RWPE1 (cell line): ENCODE measurements around the gene CAMKK2.
"Not testable (repeated sequence)": the region's sequence is repeated elsewhere in the genome, so short reads cannot be mapped to it uniquely, and the experiment has no call there.

Experiments
- CTCF ChIA-PET: fragments of 350-600 bp; sonication (Branson Sonifier 250); formaldehyde crosslinking; extraction: SDS; loops from one replicate; lab custom pipeline; 2021; lab: Yijun Ruan, JAX
- POLR2A ChIA-PET: fragments of 400-600 bp; formaldehyde crosslinking; extraction: SDS; loops from one replicate; lab custom pipeline; 2020; ENCODE audit warnings: antibody characterized with exemption; ENCODE audit not compliant: low non-redundant PET; lab: Yijun Ruan, JAX
- DNase-seq: peaks from one replicate; pipeline ENCODE4 v3.0.0; 2012; ENCODE audit warnings: low spot score
- H3K27ac ChIP-seq: fragments of 450-650 bp; 2 replicates; pipeline ENCODE4 v1.5.1; 2017
- TF ChIP-seq, protein P1 (sequence below): fragments of 450-650 bp; conservative IDR thresholded peaks from 2 replicates; pipeline ENCODE4 v1.5.1; 2017; ENCODE audit warnings: low read depth, mild to moderate bottlenecking

CAMKK2 gene

DNA sequence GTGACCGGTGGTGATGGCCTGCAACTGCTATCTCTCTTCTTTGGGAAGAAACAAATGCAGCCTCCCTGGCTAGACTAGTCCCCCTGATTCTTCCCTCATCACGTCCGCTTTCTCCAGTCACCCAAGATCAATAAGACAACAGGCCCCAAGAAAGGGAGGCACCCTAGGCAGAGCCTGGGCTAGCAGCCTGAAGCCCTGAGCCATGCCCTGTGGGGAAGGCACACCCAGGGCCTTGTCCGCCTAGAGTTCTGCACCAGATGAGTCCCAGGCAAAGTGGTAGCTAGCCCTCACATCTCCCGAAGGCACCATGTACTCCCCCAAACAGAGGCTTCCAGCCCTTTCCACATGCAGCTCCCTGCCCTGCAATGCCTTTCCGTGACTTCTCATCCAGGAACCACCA is 35.1 kb downstream of the CAMKK2 start:
- CTCF ChIA-PET = no interaction called here
- no peak for DNase-seq
- POLR2A ChIA-PET = no interaction called here
- no peak overlapping the region for H3K27ac ChIP-seq
- TF ChIP-seq, protein P1, sequence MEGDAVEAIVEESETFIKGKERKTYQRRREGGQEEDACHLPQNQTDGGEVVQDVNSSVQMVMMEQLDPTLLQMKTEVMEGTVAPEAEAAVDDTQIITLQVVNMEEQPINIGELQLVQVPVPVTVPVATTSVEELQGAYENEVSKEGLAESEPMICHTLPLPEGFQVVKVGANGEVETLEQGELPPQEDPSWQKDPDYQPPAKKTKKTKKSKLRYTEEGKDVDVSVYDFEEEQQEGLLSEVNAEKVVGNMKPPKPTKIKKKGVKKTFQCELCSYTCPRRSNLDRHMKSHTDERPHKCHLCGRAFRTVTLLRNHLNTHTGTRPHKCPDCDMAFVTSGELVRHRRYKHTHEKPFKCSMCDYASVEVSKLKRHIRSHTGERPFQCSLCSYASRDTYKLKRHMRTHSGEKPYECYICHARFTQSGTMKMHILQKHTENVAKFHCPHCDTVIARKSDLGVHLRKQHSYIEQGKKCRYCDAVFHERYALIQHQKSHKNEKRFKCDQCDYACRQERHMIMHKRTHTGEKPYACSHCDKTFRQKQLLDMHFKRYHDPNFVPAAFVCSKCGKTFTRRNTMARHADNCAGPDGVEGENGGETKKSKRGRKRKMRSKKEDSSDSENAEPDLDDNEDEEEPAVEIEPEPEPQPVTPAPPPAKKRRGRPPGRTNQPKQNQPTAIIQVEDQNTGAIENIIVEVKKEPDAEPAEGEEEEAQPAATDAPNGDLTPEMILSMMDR = no peak

DNA sequence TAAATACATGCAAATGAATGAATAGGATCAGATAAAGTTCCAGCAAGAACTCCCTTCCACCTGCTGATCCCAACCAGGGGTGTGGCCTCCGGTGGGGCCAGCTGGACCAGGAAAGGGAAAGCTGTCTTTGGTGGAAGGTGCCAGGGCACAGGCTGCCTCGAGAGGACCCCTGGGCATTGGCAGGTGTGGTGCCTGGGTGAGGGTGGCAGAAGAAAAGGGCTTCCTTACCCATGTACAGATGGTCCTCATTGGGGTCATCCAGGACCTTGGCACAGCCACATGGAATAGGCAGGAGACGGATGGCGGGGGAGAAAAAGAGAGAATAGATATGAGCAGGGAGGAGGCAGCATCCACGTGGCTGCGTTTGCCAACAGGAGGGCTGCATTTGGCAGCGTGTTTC is 36.4 kb downstream of the CAMKK2 start:
- ChIA-PET CTCF (no interaction called here), POLR2A (no interaction called here)

DNA sequence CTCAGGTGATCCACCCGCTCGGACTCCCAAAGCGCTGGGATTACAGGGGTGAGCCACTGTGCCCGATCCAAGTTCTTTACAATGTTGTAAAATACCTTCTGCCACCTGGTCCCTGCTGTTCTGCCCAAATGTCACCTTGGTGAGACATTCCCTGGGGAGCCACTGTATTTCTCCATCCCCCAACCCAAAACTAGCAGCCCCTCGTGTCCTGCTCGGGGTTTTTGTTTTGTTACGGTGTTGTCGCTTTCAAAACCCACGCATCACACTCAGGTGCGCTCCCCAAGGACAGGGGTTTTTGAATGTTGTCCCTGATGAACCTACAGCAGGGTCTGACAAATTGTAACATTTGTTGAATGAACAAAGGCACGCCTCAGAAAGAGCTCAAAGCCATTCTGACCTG is 37.4 kb downstream of the CAMKK2 start:
- H3K27ac ChIP-seq = no peak overlapping the region
- CTCF ChIA-PET = no interaction called here
- no peak for DNase-seq
- TF ChIP-seq, protein P1 = no peak
- POLR2A ChIA-PET = no interaction called here

More for the DNA sequence above, 36.4 kb downstream of the CAMKK2 start:
- no peak for DNase-seq
- no peak overlapping the region for H3K27ac ChIP-seq
- TF ChIP-seq, protein P1 = no peak

DNA sequence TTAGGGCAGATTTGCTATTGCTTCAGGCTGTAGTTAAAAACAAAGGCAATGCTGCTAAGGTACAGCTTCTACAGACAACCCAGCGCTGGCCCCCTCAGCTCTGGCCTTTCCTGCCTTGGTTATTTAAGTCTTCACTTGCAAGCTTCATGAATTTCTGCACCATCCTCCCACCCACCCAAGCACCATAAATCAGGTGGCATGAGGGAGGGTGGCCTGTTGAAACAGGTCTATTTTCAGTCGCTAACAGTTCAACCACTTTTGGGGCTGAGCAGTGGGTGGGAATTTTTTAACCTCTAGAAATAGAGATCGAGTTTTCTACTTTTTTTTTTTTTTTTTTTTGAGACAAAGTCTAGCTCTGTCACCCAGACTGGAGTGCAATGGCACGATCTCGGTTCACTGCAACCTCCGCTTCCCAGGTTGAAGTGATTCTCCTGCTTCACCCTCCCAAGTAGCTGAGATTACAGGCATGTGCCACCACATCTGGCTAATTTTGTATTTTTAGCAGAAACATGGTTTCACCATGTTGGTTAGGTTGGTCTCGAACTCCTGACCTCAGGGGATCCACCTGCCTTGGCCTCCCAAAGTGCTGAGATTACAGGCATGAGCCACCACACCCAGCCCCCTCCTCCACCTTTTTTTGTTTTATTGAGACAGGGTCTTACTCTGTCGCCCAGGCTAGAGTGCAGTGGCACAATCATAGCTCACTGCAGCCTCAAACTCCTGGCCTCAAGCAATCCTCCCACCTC is 38.6 kb downstream of the CAMKK2 start:
- DNase-seq, POLR2A ChIA-PET, H3K27ac ChIP-seq: not testable (repeated sequence)
- CTCF ChIA-PET = interaction anchor here (0.6 kb wide), 1 partner anchor 964 kb away, joined by 3 read pairs; no protein-coding TSS in a partner anchor

DNA sequence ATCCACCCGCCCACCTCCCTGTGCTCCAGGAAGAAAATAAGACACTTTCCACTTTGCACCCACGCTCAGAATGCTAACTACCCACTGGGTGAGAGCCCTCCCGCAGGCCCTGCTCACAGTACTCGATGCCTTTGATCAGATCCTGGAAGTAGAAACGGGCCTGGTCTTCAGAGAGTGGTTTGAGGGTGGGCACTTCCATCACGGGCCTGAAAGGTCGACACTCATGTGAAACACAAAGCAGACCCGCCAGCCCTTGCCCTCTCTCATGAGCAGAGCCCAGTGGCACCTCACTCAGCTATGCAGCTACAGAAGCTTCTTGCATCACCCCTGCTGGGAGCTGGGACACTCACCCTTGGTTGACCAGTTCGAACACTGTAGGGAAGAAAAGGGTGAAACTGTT is 41.1 kb downstream of the CAMKK2 start:
- ChIA-PET CTCF (no interaction called here), POLR2A (no interaction called here)
- no peak overlapping the region for H3K27ac ChIP-seq
- TF ChIP-seq, protein P1 = no peak
- DNase-seq = no peak

DNA sequence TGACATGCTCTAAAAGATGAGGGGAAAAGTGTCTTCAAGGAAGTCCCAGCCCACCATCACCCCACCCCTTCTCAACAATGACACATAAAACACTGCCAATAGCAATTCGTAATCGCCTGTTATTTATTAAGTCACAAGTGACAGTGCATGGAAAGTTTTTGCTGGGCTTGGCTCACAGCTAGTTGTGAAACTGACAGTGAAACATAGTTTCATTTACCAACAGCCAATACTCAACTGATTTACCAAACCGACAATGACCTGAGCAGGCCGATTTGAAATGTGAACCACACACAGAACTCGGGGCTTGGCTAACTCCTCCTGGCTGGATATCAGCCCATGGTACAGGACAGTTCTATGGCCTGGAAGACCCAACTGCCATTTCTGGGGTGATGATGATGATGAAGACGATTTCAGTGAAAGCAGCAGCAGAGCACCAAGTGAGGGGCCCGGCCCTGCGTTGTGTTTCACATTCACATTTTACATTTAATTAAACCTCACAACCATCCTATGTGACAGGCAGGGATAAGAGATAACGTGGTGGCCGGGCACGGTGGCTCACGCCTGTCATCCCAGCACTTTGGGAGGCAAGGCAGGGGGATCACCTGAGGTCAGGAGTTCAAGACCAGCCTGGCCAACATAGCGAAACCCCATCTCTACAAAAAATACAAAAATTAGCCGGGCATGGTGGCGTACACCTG is 42.7 kb downstream of the CAMKK2 start:
- POLR2A ChIA-PET = no interaction called here
- TF ChIP-seq, protein P1 = no peak
- no peak for DNase-seq
- CTCF ChIA-PET = no interaction called here
- no peak overlapping the region for H3K27ac ChIP-seq
